Left kidney (tissue), 8 donors: ENCODE measurements around the gene FEN1. TPM values are rescaled to one million over a fixed set of nuclear protein-coding genes. Genes with fewer than 3 reads are reported as not detected.

Source experiments
- DNase-seq: peaks from one replicate; pipeline ENCODE4 v3.0.0-alpha.2; 2013
- long read RNA-seq, 8 donors: transcript quantifications; one replicate each; lab custom pipeline, GENCODE V29; 2026
- polyA plus RNA-seq: library from polyadenylated mRNA; unstranded; fragments of 120-200 nt; gene quantifications from one replicate; pipeline ENCODE4 v1.2.1, GENCODE V29; 2013; ENCODE audit not compliant: insufficient read length

The FEN1 gene, protein sequence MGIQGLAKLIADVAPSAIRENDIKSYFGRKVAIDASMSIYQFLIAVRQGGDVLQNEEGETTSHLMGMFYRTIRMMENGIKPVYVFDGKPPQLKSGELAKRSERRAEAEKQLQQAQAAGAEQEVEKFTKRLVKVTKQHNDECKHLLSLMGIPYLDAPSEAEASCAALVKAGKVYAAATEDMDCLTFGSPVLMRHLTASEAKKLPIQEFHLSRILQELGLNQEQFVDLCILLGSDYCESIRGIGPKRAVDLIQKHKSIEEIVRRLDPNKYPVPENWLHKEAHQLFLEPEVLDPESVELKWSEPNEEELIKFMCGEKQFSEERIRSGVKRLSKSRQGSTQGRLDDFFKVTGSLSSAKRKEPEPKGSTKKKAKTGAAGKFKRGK
- polyA plus RNA-seq: 45.0 TPM
- long read RNA-seq, donor 1, transcript FEN1-201 (2 exons, 2,296 nt): major isoform, 20 of 20 reads
- long read RNA-seq, donor 1, partial matches to known transcripts: 0 of 20 reads
- long read RNA-seq, donor 1, other reads (novel, unspliced or antisense): 0 of 20 reads
- long read RNA-seq, donor 2, transcript FEN1-201 (2 exons, 2,296 nt): major isoform, 18 of 18 reads
- long read RNA-seq, donor 2, partial matches to known transcripts: 0 of 18 reads
- long read RNA-seq, donor 2, other reads (novel, unspliced or antisense): 0 of 18 reads
- long read RNA-seq, donor 3, transcript FEN1-201 (2 exons, 2,296 nt): major isoform, 12 of 12 reads
- long read RNA-seq, donor 3, partial matches to known transcripts: 0 of 12 reads
- long read RNA-seq, donor 3, other reads (novel, unspliced or antisense): 0 of 12 reads
- long read RNA-seq, donor 4, partial matches to known transcripts: 0 of 1 reads
- long read RNA-seq, donor 4, other reads (novel, unspliced or antisense): 0 of 1 reads
- long read RNA-seq, donor 5, transcript FEN1-201 (2 exons, 2,296 nt): major isoform, 28 of 29 reads
- long read RNA-seq, donor 5, partial matches to known transcripts: 0 of 29 reads
- long read RNA-seq, donor 5, other reads (novel, unspliced or antisense): 0 of 29 reads
- long read RNA-seq, donor 6, transcript FEN1-201 (2 exons, 2,296 nt): major isoform, 25 of 56 reads
- long read RNA-seq, donor 6, partial matches to known transcripts: 31 of 56 reads
- long read RNA-seq, donor 6, other reads (novel, unspliced or antisense): 0 of 56 reads
- long read RNA-seq, donor 7, transcript FEN1-201 (2 exons, 2,296 nt): major isoform, 26 of 26 reads
- long read RNA-seq, donor 7, partial matches to known transcripts: 0 of 26 reads
- long read RNA-seq, donor 7, other reads (novel, unspliced or antisense): 0 of 26 reads
- long read RNA-seq, donor 8, transcript FEN1-201 (2 exons, 2,296 nt): major isoform, 8 of 8 reads
- long read RNA-seq, donor 8, partial matches to known transcripts: 0 of 8 reads
- long read RNA-seq, donor 8, other reads (novel, unspliced or antisense): 0 of 8 reads

DNA sequence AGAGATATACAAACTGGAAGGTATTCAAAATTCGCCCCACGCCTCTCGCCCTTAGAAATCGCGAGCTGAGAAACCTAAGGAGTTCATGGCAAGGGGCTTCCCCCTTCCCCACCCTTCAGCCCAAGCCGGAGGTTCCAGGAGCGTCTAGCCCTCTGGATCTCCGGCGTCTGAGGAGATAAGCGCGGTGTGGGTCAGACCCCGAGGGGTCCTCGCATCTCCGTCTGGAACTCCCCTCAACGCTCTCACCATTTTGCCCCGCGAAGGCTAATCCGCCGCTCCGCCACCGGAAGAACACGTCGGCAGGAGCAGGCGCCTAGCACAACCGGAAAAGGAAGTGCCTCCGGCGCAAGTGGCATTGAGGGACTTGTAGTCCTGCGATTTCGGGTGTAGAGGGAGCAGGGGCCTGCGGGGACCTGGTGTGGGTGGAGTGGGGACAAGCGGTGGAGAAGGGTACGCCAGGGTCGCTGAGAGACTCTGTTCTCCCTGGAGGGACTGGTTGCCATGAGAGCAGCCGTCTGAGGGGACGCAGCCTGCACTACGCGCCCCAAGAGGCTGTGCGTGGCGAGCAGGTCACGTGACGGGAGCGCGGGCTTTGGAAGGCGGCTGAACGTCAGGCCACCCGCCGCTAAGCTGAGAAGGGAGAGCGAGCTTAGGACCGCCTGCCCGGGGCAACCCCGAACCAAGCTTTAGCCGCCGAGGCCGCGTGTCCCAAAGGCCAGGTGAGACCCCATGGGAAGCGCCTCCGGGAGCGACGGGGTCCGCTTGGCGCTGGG lies at the start of gene FEN1, which contains the start of gene TMEM258:
Gene FEN1, plus strand, starts transcription at position 602 of the 773 bp plus-strand sequence. CDS start 2,451 bp downstream, outside the sequence.
Gene TMEM258, minus strand, starts transcription at position 290 of the 773 bp plus-strand sequence. Its CDS starts 41 bp downstream, at position 249.
- peak; percentile 93 for DNase-seq

DNA sequence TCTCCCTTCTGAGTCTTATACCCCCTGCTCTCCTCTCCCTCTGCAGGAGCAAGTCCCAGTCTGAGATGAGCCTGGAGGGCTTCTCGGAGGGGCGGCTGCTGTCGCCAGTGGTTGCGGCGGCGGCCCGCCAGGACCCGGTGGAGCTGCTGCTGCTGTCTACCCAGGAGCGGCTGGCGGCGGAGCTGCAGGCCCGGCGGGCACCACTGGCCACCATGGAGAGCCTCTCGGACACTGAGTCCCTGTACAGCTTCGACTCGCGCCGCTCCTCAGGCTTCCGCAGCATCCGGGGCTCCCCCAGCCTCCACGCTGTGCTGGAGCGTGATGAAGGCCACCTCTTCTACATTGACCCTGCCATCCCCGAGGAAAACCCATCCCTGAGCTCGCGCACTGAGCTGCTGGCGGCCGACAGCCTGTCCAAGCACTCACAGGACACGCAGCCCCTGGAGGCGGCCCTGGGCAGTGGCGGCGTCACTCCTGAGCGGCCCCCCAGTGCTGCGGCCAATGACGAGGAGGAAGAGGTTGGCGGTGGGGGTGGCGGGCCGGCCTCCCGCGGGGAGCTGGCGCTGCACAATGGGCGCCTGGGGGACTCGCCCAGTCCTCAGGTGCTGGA lies 49.1 kb upstream of the FEN1 start:
- no peak for DNase-seq

DNA sequence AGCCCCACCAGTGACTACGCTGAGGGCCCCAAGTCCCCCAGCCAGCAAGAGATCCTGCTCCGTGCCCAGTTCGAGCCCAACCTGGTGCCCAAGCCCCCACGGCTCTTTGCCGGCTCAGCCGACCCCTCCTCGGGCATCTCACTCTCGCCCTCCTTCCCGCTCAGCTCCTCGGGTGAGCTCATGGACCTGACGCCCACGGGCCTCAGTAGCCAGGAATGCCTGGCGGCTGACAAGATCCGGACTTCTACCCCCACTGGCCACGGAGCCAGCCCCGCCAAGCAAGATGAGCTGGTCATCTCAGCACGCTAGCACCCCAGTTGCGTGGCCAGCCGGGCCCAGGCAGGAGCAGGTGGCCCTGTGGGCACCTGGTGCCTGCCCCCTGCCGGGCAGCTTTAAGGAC lies 48.5 kb upstream of the FEN1 start:
- DNase-seq: no peak

DNA sequence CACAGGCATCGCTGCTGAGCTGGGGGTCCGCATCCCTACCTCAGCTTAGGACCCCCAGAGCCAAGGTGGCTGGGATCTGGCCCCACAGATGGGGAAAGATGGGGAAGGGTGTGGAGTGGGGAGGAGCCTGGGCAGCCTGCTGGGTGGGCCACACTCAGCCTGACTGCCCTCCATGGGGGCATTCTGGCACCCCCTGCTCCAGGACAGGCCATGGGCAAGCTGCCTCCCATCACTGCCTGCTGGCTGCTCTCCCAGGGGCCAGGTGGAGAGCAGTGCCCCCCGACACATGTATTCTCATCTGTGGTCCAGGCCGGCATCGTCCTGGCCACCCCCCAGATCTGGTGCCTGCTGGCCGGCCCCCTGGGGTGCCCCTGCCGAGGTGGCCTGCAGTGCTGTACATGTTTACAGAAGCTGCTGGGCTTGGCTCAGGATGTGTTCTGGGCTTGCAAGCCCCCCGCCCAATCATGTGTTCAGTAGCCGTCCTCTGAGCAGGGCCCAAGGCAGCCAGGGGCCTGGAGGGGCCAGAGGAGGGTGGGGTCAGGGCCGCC lies 48.0 kb upstream of the FEN1 start:
- no peak for DNase-seq

DNA sequence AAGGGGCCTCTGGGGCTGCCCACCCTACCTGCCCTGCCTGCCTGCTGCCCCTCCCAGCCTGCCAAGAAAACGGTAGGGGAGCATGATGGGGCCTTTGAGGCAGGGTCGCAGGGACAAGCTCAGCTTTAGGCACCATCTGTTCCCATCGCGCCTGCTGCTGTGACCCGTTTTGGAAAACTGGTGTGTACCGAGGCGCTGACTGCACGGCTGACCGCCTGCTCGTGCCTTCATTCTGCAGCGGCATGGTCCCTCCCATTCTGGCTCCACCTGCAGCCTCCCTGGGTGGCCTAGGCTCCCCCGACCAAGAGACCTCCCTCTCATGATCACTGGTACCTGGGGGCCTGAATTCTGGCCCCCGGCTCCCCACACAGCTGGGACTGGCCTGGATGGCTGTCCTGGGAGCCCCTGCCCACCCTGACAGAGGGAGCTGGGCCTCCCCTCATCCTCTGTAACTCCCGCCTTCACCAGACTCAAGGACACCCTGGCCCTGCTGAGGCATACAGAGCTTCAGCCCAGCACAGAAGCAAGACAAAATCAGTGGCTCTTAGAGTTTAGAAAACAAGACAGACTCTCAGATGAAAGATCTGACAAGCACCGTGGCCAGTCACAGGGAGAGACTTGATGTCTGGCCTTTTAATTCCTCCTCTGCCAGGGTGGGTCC lies 46.8 kb upstream of the FEN1 start:
- DNase-seq: no peak

DNA sequence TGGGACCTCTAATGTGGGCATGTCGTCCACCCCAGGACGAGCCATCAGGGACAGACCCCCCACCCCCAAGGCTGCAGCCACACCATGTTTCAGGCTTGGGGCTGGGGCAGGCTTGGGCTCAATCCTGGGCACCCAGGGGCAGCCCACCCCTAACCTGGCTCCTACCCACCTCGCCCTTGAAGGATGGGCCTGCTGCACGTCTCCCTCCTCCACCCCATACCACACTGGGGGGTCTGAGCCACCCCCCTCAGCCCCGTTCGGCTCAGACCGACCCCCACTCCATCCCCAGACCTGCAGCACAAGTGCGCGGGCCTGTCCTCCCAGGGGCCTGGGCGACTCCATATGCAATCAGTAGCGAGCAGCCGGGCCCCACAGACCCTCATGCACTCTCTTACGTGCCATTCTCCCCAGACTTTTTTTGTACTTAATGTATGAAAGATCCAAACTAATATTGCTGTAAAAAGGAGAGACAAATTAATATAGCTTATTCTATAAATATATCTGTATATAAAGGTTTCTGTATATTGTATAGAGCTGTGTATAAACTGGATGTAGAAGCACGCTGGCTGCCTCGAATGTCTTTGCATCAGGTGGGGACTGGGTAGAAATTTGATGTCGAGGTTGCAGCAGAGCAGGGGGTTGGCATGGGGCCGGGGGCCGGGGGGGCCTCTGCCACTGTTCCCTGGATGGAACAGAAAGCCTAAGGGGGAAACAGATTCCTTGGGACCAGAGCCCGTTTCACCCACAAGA lies 46.1 kb upstream of the FEN1 start:
- DNase-seq: no peak

DNA sequence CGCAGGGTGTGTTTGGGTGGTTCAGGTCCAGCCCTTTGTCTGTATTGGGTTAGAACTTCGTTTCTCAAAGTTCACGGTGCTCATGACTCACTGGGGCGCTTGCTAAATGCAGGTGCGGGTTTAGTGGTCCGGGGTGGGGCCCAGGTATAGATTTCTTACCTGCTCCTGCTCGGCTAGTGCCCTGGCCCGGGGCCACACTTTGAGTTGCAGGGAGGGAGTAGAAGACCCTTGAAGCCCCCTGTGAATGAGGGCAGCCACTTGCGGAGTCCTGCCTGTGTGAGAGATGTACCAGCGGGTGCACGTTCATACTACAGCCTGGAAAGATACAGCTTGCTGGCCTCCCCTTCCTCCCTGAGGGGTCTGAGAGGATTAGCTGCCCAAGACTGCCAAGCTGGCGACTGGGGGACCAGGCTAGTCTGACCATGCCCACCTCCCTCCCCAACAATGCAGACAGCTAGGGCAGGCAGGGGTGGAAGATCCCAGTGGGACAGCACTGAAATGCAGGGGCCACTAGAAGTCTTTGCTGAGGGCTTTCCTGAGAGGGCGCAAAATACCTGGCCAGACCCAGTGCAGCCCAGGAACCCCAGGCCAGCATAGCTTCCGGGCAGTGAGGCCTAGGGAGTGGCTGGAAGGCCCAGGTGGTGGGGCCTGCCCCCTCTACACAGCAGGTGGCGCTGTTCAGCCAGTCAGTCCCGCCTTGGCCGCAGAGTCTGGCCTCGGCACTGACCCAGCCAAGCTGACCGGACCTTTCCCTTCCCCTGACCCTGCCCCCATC lies 45.3 kb upstream of the FEN1 start:
- no peak for DNase-seq

DNA sequence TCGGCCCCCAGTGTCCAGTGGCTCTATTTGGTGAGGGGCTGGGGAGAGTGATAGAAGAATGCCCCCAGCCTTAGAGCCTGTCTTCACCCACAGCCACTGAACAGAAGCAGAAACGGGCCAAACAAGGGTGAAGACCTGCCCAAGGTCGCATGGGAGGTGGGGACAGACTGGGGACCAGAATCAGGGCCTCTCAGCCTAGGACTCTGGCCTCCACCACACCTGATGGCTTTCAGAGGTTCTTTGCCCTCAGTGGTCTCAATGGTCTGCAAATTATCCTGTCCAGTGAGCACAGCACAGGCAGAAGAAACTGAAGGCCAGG lies 44.8 kb upstream of the FEN1 start:
- DNase-seq: no peak

DNA sequence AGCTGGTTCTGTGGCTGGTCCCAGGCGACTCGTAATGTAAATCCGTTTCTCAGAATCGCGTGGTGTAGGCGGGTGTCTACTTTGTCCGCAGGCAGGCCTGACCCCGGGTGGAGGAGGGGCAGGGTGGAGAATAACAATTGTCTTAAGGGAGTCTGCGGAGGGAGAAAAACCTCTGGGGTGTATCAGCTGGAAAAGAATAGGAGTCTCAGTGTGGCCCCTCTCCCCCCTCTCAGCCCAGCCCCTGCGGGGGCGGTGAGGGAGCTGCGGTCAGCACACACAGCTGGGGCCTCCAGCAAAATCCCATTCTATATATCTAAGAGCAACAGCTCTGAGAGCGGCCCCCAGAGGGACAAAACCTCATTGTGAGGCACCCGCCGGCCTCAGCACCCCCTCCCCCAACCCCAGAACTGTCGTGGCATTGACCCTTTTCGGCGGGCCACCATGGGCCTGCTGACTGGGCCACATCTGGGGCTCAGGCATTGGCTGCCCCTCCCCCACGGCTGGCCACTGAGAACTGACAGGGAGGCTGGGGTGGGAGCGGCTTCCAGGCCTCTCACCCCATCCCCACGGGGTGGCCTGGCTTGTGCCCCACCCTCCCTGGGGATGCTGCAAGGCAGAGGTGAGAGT lies 43.0 kb upstream of the FEN1 start:
- no peak for DNase-seq

DNA sequence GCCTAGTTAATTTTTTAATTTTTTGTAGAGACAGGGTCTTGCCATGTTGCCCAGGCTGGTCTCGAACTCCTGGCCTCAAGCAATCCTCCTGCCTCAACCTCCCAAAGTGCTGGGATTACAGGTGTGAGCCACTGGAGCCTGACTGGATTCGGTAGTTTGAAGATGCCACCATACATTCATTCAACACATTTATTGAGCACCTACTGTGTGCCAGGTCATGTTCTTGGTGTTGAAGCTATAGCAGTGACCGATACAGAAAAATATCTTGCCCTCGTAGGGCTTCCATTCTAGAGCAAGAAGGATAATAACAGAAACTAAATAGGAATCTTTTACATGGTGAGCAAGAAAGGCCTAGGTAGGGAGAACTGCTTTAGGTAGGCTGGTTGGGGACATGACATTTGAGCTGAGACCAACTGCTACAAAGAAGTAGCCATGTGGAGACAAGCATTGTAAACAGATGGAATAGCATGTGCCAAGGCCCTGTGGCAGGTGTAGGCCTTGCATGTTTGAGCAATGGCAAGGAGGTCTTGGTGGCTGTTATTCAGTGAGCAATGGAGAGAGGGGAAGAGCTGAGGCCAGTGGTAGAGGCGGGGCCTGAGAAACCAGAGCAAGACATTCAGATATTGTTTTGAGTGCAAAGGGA lies 42.0 kb upstream of the FEN1 start:
- DNase-seq: no peak

DNA sequence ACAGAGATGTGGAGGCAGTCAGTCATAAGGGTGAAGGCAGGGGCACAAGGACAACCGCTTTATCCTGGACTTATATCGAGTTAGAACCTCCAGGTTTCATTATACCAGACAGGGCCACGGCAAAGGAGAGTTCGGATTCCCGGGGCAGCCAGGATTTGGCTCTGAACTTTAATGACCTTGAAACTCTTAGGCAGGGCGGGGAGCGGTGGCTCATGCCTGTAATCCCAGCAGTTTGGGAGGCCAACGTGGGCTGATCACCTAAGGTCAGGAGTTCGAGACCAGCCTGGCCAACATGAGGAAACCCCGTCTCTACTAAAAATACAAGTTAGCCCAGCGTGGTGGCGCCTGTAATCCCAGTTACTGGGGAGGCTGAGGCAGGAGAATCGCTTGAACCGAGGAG lies 41.3 kb upstream of the FEN1 start:
- no peak for DNase-seq

DNA sequence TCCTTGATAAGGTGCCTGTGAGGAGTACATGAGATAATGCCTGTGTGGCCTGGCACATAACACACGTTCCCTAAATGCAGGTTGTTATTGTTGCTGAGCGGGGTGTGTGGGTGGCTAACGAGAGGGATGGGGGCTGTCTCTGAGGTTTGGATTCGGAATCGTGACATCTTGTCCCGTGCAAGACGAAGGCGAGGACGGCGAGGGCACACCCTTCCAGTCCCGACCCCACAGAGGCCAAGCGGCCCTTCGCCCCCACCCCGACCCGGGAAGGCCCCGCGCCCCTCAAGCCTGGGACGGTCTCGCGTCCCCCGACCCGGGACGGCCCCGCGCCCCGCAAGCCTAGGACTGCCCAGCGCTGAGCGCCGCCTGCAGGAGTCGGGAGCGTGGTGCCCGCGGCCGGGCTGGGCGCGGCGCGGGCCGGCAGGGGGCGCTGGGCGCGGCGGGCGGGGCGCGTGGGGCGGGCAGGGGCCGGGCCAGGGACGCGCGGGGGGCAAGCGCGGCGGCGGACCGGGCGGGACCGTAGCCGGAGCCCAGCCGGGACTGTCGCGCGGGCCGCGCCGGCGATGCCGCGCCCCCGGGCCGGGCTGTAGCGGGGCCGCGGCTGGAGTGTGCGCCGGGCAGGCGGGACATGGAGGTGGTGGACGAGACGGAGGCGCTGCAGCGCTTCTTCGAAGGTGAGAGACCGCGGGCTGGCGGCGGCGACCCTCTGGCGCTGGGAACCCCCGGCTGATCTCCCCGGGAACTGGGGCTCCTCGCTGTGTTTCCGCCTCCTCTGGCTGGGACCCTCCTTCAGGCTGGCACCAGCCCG lies 40.4 kb upstream of the FEN1 start, which contains the start of gene MYRF:
Gene MYRF, plus strand, starts transcription at position 520 of the 808 bp plus-strand sequence. Its CDS starts 109 bp downstream, at position 629.
- no peak for DNase-seq

DNA sequence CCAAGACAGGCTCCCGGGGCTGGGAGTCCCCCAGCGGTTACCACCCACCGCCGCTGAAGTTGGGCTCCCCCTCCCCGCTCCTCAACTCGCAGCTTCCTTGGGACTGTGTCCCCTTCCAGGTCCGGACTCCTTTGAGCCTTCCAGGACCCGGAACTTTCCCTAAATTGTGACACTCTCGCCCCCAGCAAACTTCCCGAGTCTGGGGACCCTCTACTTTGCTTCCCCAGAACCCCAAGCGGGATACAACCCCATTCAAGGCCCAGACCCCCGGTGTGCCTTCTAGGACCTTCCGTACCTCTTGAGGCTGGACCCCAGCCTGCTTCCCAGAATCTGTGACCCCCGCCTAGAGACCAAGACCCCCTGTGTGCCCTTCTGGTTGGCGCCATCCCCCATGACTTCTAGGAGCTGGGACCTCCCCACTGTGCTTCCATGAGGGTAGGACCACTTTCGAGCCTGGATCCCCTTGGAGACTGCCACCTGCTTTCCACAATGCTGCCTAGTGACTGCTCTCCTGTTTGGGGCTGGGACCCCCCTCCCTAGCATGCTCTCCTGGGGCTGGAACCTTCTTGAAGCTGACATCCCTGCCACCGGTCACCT lies 39.7 kb upstream of the FEN1 start:
- DNase-seq: no peak

DNA sequence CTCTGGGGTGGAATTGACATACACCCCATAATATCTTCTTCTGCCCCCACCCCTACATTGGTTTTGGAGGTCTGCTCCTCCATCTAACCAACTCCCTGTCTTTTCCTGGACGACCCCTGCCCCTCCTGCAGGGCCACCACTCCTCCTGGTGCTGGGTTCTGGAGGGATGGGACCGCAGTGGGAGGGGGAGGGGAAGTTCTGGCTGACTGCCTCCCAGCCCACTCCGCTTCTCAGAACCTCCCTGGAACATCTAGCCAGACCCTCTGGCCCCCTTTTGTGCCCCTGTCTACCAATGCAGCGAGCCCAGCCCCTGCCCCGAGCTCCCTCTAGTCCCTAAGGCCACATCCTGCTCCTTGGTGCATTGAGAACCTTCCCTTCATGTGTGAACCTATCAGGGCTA lies 39.0 kb upstream of the FEN1 start:
- no peak for DNase-seq
